AG04449 (cell line): ENCODE measurements around the gene DLX2.

Experiments
- CTCF ChIA-PET: fragments of 350-600 bp; formaldehyde crosslinking; extraction: SDS; loops from one replicate; lab custom pipeline; 2021; ENCODE audit warnings: antibody characterized with exemption; lab: Yijun Ruan, JAX
- POLR2A ChIA-PET: fragments of 400-600, 350-600 bp; formaldehyde crosslinking; extraction: SDS; loops from one replicate; lab custom pipeline; 2020; ENCODE audit warnings: antibody characterized with exemption, inconsistent platforms; lab: Yijun Ruan, JAX
- DNase-seq: peaks from one replicate; pipeline ENCODE4 v3.0.0-alpha.2; 2010; ENCODE audit warnings: low read depth, low spot score
- H3K4me3 ChIP-seq: 2 replicates; pipeline ENCODE4 v1.5.1; 2011; ENCODE audit warnings: low read depth, mild to moderate bottlenecking, control low read depth, low read length
- TF ChIP-seq, protein P1 (sequence below): IDR thresholded peaks from one replicate; pipeline ENCODE4 v1.5.1; 2011; ENCODE audit warnings: mild to moderate bottlenecking, moderate library complexity, low read length, control low read depth, inconsistent platforms; ENCODE audit not compliant: insufficient read depth; ENCODE audit errors: missing control alignments

DLX2 gene

GRCh38 chr2:172089633-172090032 lies 13.1 kb downstream of the DLX2 start:
- TF ChIP-seq, protein P1, sequence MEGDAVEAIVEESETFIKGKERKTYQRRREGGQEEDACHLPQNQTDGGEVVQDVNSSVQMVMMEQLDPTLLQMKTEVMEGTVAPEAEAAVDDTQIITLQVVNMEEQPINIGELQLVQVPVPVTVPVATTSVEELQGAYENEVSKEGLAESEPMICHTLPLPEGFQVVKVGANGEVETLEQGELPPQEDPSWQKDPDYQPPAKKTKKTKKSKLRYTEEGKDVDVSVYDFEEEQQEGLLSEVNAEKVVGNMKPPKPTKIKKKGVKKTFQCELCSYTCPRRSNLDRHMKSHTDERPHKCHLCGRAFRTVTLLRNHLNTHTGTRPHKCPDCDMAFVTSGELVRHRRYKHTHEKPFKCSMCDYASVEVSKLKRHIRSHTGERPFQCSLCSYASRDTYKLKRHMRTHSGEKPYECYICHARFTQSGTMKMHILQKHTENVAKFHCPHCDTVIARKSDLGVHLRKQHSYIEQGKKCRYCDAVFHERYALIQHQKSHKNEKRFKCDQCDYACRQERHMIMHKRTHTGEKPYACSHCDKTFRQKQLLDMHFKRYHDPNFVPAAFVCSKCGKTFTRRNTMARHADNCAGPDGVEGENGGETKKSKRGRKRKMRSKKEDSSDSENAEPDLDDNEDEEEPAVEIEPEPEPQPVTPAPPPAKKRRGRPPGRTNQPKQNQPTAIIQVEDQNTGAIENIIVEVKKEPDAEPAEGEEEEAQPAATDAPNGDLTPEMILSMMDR: no peak
- DNase-seq: no peak
- H3K4me3 ChIP-seq: 0 out of 2 replicates have a peak overlapping the region, but pooled peaks have one; percentile 6
- ChIA-PET CTCF (interaction anchor here (4.1 kb wide), 1 partner anchor 13 kb away, joined by 18 read pairs; the partner anchor contains the start of gene DLX2), POLR2A (interaction anchor here (1.7 kb wide), 1 partner anchor 12 kb away, joined by 4 read pairs; no protein-coding TSS in a partner anchor)

- TF ChIP-seq, protein P1: no peak
- ChIA-PET POLR2A (interaction anchor here (7.0 kb wide), 1 partner anchor 12 kb away, joined by 76 read pairs; the partner anchor contains the start of gene DLX2), CTCF (interaction anchor here (1.1 to 4.1 kb wide), 3 partner anchors 13 to 515 kb away, joined by 4 to 18 read pairs (median 9); partner anchors contain the start of gene DLX2)
- DNase-seq: no peak
- H3K4me3 ChIP-seq: no peak overlapping the region
These were observed 13.6 kb downstream of the DLX2 start for GRCh38 chr2:172089005-172089504.

DNA sequence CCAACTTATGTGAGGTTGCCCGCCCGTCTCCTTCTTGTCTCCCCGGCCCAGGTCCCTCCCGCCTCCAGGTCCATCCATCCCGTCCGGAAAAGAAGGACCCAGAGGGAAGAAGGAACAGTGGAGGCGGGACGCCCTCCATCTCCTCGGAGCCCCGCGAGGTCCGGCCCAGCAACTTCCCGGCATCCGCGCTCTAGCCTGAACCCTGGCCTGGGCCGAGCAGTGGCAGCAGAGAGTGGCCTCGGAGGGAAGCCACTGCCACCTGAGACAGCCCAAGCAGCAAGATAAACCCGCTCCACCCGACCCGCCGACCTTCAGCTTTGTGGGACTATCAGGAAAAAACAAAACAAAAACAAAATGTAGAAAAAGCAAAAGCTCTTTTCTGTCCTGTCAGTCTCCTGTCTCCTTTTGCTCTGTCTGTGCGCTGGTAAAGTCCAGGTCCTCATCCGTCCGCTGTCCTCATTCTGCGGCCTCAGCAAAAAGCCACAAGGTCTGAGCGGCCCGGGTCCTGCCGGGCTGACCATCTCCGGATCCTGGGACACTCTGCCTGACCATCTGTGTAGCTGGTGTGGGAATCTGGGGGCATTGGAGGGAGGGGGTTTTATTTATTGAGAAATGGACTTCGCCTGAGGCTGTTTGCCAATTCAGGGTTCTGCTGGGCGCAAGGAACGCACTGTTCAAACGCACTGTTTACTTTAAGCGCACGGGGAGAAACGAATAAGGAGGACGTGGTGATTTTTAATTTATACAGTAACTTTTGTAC lies 14.3 kb downstream of the DLX2 start:
- ChIA-PET CTCF (interaction anchor here (1.1 to 4.1 kb wide), 4 partner anchors 14 to 515 kb away, joined by 4 to 18 read pairs (median 6); partner anchors contain the start of gene DLX2), POLR2A (interaction anchor here (0.7 to 7.0 kb wide), 4 partner anchors 7 to 166 kb away, joined by 3 to 76 read pairs (median 28); partner anchors contain the start of genes DLX2 and HAT1)
- H3K4me3 ChIP-seq: peak overlapping the region; percentile 68
- TF ChIP-seq, protein P1: no peak
- no peak for DNase-seq

GRCh38 chr2:172087780-172088244 lies 14.9 kb downstream of the DLX2 start:
- no peak for DNase-seq
- ChIA-PET POLR2A (interaction anchor here (0.8 to 7.0 kb wide), 4 partner anchors 8 to 166 kb away, joined by 3 to 76 read pairs (median 28); partner anchors contain the start of genes DLX2 and HAT1), CTCF (interaction anchor here (1.1 to 4.1 kb wide), 5 partner anchors 11 to 514 kb away, joined by 3 to 18 read pairs (median 4); partner anchors contain the start of gene DLX2)
- TF ChIP-seq, protein P1: no peak
- H3K4me3 ChIP-seq: peak overlapping the region; percentile 68

DNA sequence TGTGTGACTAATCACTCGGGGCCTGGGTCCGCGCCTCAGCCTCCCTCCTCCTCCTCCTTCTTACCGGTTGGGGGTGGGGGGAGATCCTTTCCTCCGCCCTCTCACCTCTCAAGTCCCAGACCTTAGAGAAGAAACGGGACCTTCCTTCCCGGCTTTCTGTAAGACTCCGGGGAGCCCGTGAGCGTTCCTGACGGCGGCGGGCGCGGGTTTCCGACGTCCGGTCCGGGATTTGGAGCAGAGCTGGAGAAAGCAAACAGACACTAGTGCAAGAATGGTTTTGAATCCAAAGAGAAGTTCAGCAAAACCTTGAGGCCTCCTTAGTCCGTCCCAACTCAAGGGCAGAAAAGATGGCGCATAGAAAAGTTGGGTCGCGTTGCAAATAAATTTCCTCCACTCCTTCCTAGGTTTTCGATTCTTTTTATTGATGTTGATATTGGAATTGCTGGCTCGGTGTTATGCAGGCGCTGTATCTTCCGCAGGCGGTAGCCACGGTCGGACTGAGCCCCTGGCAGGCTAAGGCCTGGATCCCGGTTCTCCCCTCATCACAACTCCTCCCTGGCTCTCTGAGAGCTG lies 15.4 kb downstream of the DLX2 start:
- POLR2A ChIA-PET: interaction anchor here (1.5 to 7.0 kb wide), 3 partner anchors 9 to 165 kb away, joined by 5 to 76 read pairs (median 52); partner anchors contain the start of genes DLX2 and HAT1
- TF ChIP-seq, protein P1: no peak
- CTCF ChIA-PET: interaction anchor here (1.0 to 4.1 kb wide), 6 partner anchors 12 to 276 kb away, joined by 3 to 18 read pairs (median 4); partner anchors contain the start of gene DLX2
- no peak for DNase-seq
- peak overlapping the region; percentile 68 for H3K4me3 ChIP-seq
